NOMO-1 treated with dmso at 0.1 percent for 144 hours (cell line): Measurements from ENCODE around the gene DOCK4.
A peak's percentile ranks its signal among the peaks of the same experiment; 100 is the strongest.

Experiments used
- DNase-seq: peaks from one replicate; lab custom pipeline; 2025; ENCODE audit not compliant: unreplicated experiment; lab: John Stamatoyannopoulos, UW

DOCK4 gene

GRCh38 chr7:112161253-112162141 is 44.7 kb downstream of the DOCK4 start:
- DNase-seq = no peak

GRCh38 chr7:112160771-112161150 is 45.4 kb downstream of the DOCK4 start:
- DNase-seq = no peak

GRCh38 chr7:112160130-112160770 is 45.9 kb downstream of the DOCK4 start:
- no peak for DNase-seq

GRCh38 chr7:112159351-112159750 is 46.8 kb downstream of the DOCK4 start:
- DNase-seq = peak; percentile 2

GRCh38 chr7:112157072-112157471 is 49.1 kb downstream of the DOCK4 start:
- no peak for DNase-seq

- DNase-seq = no peak
Measured at GRCh38 chr7:112156412-112156811, 49.8 kb downstream of the DOCK4 start.

GRCh38 chr7:112154690-112155089 is 51.5 kb downstream of the DOCK4 start:
- no peak for DNase-seq

- no peak for DNase-seq
Measured at GRCh38 chr7:112152186-112152585, 54.0 kb downstream of the DOCK4 start.

- no peak for DNase-seq
Measured at GRCh38 chr7:112150823-112151641, 55.2 kb downstream of the DOCK4 start.

- no peak for DNase-seq
Measured at GRCh38 chr7:112149734-112150133, 56.5 kb downstream of the DOCK4 start.

- no peak for DNase-seq
Measured at GRCh38 chr7:112147793-112148361, 58.3 kb downstream of the DOCK4 start.

GRCh38 chr7:112145206-112145605 is 61.0 kb downstream of the DOCK4 start:
- no peak for DNase-seq

- no peak for DNase-seq
Measured at GRCh38 chr7:112144284-112145059, 61.7 kb downstream of the DOCK4 start.

- DNase-seq = no peak
Measured at GRCh38 chr7:112143582-112143981, 62.6 kb downstream of the DOCK4 start.

GRCh38 chr7:112143136-112143535 is 63.1 kb downstream of the DOCK4 start:
- no peak for DNase-seq

- no peak for DNase-seq
Measured at GRCh38 chr7:112140600-112140999, 65.6 kb downstream of the DOCK4 start.

GRCh38 chr7:112138938-112139337 is 67.3 kb downstream of the DOCK4 start:
- DNase-seq = no peak

GRCh38 chr7:112138325-112138852 is 67.8 kb downstream of the DOCK4 start:
- no peak for DNase-seq

- no peak for DNase-seq
Measured at GRCh38 chr7:112137141-112138101, 68.8 kb downstream of the DOCK4 start.
